WI38 (cell line): ENCODE results near the gene CCDC86.
A peak's percentile ranks its signal among the peaks of the same experiment; 100 is the strongest.

Source experiments
- H3K4me3 ChIP-seq: 2 replicates; pipeline ENCODE4 v1.5.1; 2011; ENCODE audit warnings: low read depth, mild to moderate bottlenecking, control low read depth, low read length
- CTCF ChIP-seq: IDR thresholded peaks from 2 replicates; pipeline ENCODE4 v1.5.1; 2012; ENCODE audit warnings: low read depth, mild to moderate bottlenecking, control low read depth, low read length

Gene CCDC86

DNA sequence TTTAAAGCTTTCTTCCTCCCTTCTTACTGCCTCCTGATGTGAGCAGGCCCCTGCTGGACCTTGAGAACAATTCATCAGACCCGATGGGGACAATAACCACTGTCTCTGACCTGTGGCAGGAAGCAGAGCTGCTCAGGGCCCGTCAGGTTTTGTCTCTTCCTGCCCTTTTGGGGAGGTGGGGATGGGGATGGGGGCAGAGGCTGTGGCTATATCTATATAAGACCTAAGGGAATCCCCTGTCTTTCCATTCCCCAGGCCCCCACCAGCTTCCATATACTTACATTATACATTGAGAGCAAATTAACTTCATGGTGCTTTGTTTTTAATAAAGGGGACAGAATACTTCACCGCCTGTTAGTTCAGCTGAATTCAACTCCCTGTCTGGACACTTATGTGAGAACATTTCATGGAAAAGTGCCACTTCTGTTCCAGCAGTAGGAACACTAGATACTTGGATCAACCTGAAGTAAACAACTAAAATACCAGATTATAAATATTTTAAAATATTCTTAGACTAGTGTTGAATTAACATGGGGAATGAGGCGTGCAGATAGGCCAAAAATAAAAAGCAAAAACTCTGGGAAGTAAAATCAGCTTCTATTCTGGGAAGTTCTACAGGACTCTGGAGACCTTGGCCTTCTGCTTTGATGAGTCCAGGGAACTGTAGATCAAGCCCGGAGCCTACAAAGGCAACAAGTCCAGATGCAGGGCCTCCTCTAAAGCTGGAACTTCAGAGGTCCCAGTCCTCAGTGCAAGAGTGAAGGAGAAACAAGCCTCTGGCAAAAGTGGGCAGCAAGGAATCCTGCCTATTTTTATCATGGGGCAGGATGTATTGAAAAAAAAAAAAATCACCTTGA, 36.6 kb downstream of the CCDC86 start:
- no peak overlapping the region for H3K4me3 ChIP-seq
- no peak for TF ChIP-seq CTCF

- no peak overlapping the region for H3K4me3 ChIP-seq
- TF ChIP-seq CTCF, result no peak
These were observed 37.2 kb downstream of the CCDC86 start for GRCh38 chr11:60879104-60879503.

DNA sequence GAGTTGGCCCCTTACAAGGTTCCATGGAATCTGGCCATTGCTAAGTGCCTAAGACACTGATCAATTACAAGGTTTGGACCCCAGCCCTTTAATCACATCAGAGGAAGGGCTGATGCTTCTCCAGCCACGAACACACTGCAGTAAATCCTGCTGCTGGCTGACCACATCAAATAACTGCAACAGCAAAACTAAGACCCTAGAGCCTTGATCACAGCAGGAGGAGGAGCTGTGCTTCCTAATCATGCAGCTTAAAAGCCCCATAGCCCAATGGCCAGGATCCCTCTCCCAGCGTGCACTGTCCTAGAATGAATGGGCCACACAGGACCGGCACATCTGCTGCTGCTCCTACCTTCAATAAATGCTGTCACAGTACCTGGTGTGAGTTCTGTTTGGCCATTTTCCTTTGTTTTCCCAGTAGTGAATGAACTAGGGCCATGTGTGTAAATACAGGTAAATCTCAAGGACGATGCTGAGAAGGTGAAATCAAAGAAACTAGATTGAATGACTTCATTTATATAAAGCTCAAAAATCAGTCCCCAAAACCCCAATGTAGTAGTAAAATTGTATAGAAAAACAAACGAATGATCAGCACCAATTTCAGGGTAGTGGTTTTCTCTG, 38.2 kb downstream of the CCDC86 start:
- TF ChIP-seq CTCF, result no peak
- no peak overlapping the region for H3K4me3 ChIP-seq

DNA sequence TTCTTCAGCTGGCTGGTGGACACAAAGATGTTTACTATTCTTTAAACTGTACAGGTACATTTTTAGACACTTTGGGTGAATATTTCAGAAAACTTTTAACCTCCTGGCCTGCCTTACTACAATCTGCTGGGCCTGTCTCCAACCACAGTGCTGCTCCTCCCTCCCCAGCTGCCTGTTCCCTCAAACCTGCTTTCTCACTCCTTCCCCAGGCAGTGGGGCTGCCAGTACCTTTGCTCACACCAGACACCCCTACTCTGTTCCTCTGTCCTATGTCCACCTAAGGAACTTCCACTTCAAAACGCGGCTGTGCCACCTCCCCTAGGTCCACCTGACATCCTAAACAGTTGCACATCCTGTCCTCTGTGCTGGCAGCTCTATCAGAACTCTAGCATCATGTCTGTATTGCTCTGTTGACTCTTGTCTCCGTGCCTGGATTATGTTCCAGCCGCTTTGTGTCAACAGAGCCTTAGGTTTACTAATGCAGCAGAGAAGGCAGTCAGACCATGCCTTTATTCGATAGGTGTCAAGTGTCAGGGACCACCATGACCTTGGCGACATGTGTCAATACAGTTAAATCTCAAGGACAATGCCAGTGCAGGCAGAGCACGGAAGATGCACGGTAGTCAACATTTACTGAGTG, 38.9 kb downstream of the CCDC86 start:
- no peak overlapping the region for H3K4me3 ChIP-seq
- no peak for TF ChIP-seq CTCF

GRCh38 chr11:60887556-60887955, 45.6 kb downstream of the CCDC86 start:
- H3K4me3 ChIP-seq, result no peak overlapping the region
- peak; percentile 69 for TF ChIP-seq CTCF

DNA sequence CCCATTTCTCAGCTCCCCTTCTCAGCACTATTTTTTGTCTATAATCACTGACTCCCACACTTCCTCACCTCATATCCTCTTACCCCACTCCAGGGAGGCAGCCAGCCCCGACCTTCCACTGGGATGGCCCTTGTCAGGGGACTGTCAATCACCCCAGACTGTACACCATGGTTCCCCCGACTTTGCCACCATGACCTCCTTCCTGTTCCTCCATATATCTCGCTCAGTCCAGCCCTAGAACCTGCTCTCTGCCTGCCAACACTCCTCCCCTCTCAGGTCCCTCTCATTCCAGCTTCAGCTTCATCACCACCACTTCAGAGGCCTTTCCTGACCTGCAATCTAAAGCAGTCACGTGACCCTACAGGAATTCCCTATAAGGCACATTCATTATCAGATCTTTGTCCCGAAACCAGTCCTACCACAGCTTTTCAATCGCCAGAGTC, 48.0 kb downstream of the CCDC86 start:
- no peak overlapping the region for H3K4me3 ChIP-seq
- no peak for TF ChIP-seq CTCF

DNA sequence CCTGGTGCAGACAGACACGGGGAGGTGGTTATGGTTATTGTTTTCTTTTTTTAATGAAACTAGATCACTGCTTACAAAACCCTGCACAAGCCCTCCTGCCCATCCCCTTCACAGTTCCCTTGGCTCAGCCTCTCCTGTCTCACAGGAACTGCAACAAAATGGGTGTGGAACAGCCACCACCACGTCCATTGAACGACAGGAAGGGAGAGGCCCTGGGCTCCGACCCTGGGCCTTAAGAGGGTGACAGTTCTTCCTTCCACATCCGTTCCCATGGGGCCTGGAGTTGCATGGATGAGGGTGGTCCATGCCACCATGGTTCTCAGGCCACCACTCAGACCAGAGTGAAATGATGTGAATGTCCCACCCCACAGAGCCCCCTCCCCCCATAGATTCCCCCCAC, 48.8 kb downstream of the CCDC86 start:
- no peak for TF ChIP-seq CTCF
- no peak overlapping the region for H3K4me3 ChIP-seq
